HG02973 (cell line): ENCODE measurements around the gene HECTD1.
"Not testable (repeated sequence)": the region's sequence is repeated elsewhere in the genome, so short reads cannot be mapped to it uniquely, and the experiment has no call there.

ENCODE experiments used
- ATAC-seq: cut with Tn5 transposase; IDR thresholded peaks from one replicate; pipeline ENCODE4 v1.9.1; 2021; ENCODE audit warnings: moderate library complexity; ENCODE audit not compliant: unreplicated experiment

The HECTD1 gene

DNA sequence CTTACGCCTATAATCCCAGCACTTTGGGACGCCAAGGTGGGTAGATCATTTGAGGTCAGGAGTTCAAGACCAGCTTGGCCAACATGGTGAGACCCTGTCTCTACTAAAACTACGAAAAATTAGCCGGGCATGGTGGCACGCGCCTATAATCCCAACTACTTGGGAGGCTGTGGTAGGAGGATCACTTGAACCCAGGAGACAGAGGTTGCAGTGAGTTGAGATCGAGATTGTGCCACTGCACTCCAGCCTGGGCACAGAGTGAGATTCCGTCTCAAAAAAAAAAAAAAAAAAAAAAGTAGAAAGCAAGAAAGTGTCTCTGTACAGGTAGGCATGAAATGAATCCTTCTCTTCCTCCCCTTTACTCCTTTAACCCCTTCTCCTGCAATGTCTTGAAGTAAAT is 111.8 kb downstream of the HECTD1 start:
- ATAC-seq: not testable (repeated sequence)

- not testable (repeated sequence) for ATAC-seq
These were observed 113.4 kb downstream of the HECTD1 start for GRCh38 chr14:31093884-31094839.

DNA sequence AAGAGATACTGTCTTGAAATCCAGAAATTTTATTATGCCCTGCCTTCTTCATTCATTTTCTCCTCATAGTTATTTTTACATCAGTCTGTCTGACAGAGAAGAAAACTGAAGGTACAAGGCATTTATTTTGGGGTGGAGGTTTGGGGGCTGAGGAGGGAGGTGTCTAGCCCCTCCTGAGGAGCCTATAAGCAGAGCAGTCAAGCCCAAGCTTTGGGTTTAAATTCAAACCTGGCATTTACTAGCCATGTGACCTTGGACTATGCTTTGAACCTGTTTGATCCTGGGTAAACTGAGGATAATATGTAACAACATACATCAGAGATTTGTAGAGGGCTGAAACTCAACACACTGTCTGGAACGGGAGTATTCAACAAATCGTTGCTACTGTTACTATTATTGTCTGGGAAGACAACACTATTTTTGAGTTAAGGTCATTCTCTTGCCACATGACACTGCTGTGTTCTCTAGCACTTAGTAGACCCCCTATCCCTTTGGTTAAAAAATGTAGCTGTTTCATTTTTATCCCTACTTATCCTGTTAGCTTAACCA is 115.4 kb downstream of the HECTD1 start:
- ATAC-seq: no peak

GRCh38 chr14:31090883-31091764 is 116.5 kb downstream of the HECTD1 start:
- ATAC-seq: no peak

DNA sequence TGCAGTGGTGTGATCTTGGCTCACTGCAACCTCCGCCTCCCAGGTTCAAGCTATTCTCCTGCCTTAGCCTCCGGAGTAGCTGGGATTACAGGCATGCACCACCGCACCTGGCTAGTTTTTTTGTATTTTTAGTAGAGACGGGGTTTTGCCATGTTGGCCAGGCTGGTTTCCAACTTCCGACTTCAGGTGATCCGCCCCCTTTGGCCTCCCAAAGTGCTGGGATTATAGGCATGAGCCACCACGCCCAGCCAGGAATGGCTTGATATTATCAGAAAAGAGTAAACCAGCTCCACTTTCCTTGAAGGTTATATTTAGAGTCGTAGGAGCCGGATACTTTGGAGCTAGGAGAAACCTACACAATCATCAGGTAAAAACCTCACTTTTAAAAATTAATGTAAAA is 121.1 kb downstream of the HECTD1 start:
- not testable (repeated sequence) for ATAC-seq

- no peak for ATAC-seq
These were observed 122.6 kb downstream of the HECTD1 start for GRCh38 chr14:31085027-31085426.

GRCh38 chr14:31084385-31084784 is 123.2 kb downstream of the HECTD1 start:
- ATAC-seq: peak; percentile 70

DNA sequence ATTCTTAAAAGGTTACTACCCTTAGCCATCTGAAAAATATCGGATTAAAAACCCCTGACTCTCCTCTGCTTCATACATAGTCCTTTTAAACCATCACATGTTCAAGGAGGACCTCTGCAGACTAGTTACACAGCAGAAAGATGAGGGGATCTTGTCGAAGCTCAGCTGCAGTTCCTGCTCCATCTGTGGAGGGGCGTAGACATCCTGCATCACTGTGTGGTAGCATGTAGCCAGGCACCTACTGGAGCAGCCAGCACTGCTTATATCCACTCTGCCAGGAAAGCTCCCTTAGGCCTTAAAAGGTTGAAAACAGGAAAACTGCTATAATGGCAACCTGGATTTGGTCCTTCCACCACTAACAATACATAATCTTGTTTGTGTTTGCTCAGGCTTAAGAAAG is 123.8 kb downstream of the HECTD1 start:
- ATAC-seq: no peak

DNA sequence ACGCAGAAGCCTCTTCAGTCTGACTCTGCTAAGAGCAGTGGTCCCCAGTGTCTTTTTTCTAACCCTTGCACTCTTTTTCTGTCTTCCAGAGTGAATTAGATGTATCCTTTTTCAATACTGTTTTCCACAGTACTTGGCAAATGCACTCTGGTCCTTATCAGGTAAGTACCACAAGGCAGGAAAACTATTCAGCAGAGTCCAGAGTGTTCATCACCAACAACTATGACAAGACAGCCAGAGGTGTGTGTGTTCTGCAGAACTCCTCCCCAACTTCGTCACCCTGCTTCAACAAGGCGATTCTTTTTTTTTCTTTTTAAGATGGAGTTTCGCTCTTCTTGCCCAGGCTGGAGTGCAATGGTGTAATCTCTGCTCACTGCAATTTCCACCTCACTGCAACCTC is 127.1 kb downstream of the HECTD1 start:
- no peak for ATAC-seq

- ATAC-seq: no peak
These were observed 127.5 kb downstream of the HECTD1 start for GRCh38 chr14:31080056-31080455.

DNA sequence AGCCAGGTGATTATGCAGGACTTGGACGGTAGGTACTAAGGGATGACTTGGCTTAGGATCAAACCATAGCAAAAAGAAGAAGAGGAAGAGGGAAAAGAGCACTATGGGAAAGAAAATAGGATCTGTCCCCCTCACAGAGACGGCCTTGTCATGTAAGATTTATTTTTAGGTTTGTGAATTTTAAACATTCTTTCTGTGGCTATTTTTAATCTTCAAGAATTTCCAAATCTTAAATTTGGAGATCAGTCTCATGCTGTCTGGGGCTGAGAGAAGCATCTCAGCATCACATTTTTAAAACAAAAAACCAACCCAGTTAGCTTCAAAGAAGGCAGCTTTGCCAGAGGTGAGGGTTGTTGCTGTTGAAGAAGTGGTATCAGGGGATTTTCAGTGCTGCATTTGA is 128.8 kb downstream of the HECTD1 start:
- no peak for ATAC-seq

GRCh38 chr14:31075144-31075543 is 132.4 kb downstream of the HECTD1 start:
- no peak for ATAC-seq

DNA sequence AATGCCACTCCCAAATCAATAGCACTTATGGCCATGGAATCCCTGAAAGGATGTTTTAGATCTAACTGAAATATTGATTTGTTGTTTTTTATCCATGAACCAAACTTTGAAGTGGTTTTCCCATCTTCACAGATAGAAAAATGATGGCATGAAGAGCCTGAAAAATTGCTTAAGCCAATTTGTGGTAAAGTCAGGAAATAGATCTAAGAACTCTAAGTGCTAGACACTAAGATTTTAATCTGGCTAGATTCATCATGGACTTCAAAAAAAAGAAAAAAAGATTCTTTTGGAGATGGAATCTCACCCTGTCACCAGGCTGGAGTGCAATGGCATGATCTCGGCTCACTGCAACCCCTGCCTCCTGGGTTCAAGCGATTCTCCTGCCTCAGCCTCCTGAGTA is 136.4 kb downstream of the HECTD1 start:
- no peak for ATAC-seq

- no peak for ATAC-seq
These were observed 137.2 kb downstream of the HECTD1 start for GRCh38 chr14:31070431-31070830.

- no peak for ATAC-seq
These were observed 138.2 kb downstream of the HECTD1 start for GRCh38 chr14:31069343-31069742.

- no peak for ATAC-seq
These were observed 139.4 kb downstream of the HECTD1 start for GRCh38 chr14:31068235-31068634.

DNA sequence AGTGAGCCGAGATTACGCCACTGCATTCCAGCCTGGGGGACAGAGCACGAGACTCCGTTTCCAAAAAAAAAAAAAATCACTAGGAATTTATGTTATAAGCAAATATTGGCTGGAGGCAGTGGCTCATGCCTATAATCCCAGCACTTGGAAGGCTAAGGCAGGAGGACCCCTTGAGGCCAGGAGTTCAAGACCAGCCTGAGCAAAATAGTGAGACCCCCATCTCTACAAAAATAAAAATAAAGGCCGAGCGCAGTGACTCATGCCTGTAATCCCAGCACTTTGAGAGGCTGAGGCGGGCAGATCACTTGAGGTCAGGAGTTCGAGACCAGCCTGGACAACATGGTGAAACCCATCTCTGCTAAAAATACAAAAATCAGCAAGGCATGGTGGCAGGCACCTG is 144.7 kb downstream of the HECTD1 start:
- ATAC-seq: not testable (repeated sequence)

DNA sequence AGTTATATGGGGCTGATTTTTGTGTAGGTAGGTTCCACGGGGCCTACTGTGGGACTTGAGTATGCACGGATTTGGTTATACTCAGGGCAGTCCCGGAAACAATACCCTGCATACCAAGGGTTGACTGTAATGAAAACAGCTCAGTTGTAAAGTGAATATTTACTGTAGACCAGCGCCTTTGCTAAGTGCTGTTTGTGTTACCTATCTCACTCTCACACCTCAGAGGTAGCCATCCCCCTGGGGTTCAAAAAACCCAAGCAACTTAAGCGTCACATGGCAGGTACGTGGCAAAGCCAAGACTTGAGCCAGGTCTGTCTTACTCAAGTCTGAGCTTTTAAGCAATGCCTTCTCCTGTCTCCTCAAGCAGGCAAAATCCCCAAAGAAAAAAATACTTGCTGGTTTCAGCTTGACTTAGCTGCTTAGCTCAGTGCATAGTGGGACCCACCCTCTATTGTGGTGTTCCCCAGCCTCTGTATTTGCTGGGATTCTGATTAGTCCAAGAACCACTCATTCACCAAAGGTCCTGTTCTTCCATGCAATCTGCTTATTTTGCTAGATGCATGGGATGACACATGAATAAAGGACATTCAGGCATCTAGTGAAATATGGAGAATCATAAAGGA is 147.2 kb downstream of the HECTD1 start:
- no peak for ATAC-seq

DNA sequence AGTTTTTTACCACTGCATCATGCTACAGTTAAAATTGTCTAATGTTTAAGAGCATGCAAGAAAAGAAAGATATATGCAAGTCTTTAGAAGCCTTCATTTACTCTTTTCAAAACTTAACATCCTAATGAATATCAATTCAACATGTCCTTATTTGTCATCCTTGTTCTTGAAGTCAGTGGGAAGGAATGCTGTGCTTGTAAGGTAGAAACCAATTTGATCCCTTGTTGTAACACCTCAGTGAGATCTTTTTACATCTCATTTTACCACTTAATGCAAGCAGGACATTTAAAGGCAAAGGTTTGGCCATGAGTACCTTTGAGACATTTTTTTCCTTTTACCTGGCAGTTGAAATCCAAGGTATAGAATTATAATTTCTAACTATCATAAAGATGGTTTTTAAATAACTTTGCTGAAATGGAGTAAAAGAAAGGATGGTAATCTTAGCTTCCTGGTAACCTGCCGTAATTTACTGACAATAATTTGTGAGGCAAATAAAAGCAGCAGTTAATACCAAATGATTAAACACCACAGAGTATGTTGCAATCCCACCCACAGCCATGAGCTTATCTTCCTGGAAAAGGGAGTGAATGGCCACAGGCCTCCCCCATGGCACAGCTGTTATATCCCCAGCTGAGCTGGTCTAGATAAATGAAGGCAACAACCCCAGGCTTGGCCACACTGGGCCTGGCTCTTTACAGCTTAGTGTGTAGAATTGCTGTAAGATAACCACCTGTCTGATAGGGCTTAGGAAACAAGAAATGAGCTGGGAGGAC is 148.3 kb downstream of the HECTD1 start:
- ATAC-seq: no peak

GRCh38 chr14:31057701-31058364 is 149.8 kb downstream of the HECTD1 start:
- no peak for ATAC-seq
